Aorta (tissue), 5 donors: ENCODE measurements around the gene SLC6A1. TPM values are rescaled to one million over a fixed set of nuclear protein-coding genes. Genes with fewer than 3 reads are reported as not detected.

Source experiments
- ATAC-seq: fragments of 200-7000 bp; cut with Tn5 transposase; one replicate; pipeline ENCODE4 v1.9.1; 2022; ENCODE audit warnings: moderate library complexity; ENCODE audit not compliant: low FRiP score
- DNase-seq, 2 donors: peaks; one replicate each; pipeline ENCODE4 v3.0.0-alpha.2; 2020
- H3K27ac ChIP-seq, 2 donors: one replicate each; pipeline ENCODE4 v1.5.1; 2013; ENCODE audit warnings: low read length in 2 of 2, mild to moderate bottlenecking in 2 of 2, moderate library complexity in 2 of 2, control low read depth in 1 of 2, inconsistent platforms in 1 of 2, low read depth in 1 of 2
- H3K27me3 ChIP-seq, 2 donors: one replicate each; pipeline ENCODE4 v1.6.1; 2013; ENCODE audit warnings: control low read depth in 1 of 2, low read length in 1 of 2, mild to moderate bottlenecking in 1 of 2, moderate library complexity in 1 of 2; ENCODE audit not compliant: insufficient read depth in 2 of 2, control insufficient read depth in 1 of 2
- H3K36me3 ChIP-seq, 2 donors: one replicate each; pipeline ENCODE4 v1.6.1; 2013; ENCODE audit warnings: control low read depth in 1 of 2, low read length in 1 of 2, mild to moderate bottlenecking in 1 of 2; ENCODE audit not compliant: insufficient read depth in 2 of 2, control insufficient read depth in 1 of 2
- H3K4me1 ChIP-seq, 2 donors: one replicate each; pipeline ENCODE4 v1.6.1; 2013; ENCODE audit warnings: low read length in 2 of 2, control low read depth in 1 of 2, mild to moderate bottlenecking in 1 of 2, moderate library complexity in 1 of 2; ENCODE audit not compliant: insufficient read depth in 2 of 2, control insufficient read depth in 1 of 2
- H3K4me3 ChIP-seq, 2 donors: one replicate each; pipeline ENCODE4 v1.5.1; 2013; ENCODE audit warnings: low read length in 2 of 2, control low read depth in 1 of 2, mild to moderate bottlenecking in 1 of 2
- H3K9me3 ChIP-seq: one replicate; pipeline ENCODE4 v1.6.1; 2013; ENCODE audit warnings: mild to moderate bottlenecking, low read length; ENCODE audit not compliant: control insufficient read depth
- WGBS, 2 donors: extraction: QIAGEN DNeasy Blood & Tissue Kit; methylation state at CpG; one replicate each; pipeline ENCODE4 v1.1.7; 2013; 5-methylcytosine and 5-hydroxymethylcytosine counted together
- intact Hi-C, 2 donors: fragments of 100-400 bp; cut with DNase I; formaldehyde crosslinking; loops; one replicate each; pipeline versions ENCODE4 v1.14.2 to v1.15.0; 2022
- polyA plus RNA-seq, 2 donors: library from polyadenylated mRNA; stranded (reverse); fragments of 200-250 nt; gene quantifications; one replicate each; pipeline ENCODE4 v1.2.3, GENCODE V29; 2013
- total RNA-seq, 2 donors: library from RNA; stranded (reverse); fragmentation: NEBNext Ultra II Directional; extraction: Animal tissue kit (Norgen Biotek cat#: 25700); gene quantifications; one replicate each; pipeline ENCODE4 v1.2.1, GENCODE V29; 2021
- donor health status: healthy with polysubstance abuse.
- donor health status: Bipolar disorder and iron deficiency.
- donor health status: DM: no; HTN: no; CAD: no.
- donor health status: DM: no; HTN: no; CAD: no.
- donor health status: DM: yes; HTN: yes; CAD: no.

The SLC6A1 gene
- total and polyA plus RNA-seq, 4 donors, result 0.50 to 4.9 (median 1.8) TPM

GRCh38 chr3:11078826-11079515 lies 86.4 kb downstream of the SLC6A1 start:
- DNase-seq (no peak), ATAC-seq (no peak)
- Histone ChIP-seq H3K27ac (no peak overlapping the region), H3K9me3 (no peaks in the 10 kb centered on the region), H3K27me3 (no peaks in the 10 kb centered on the region), H3K4me1 (no peaks in the 10 kb centered on the region), H3K4me3 (no peak overlapping the region), H3K36me3 (no peaks in the 10 kb centered on the region)
- intact Hi-C loops, result no loop called here
- WGBS, 2 donors, result 88 to 90% methylated on average over 5 of the region's 5 CpGs

GRCh38 chr3:11080492-11080891 lies 87.9 kb downstream of the SLC6A1 start:
- Histone ChIP-seq H3K27ac (no peak overlapping the region), H3K9me3 (no peaks in the 10 kb centered on the region), H3K4me1 (no peaks in the 10 kb centered on the region), H3K27me3 (no peaks in the 10 kb centered on the region), H3K4me3 (no peak overlapping the region), H3K36me3 (no peaks in the 10 kb centered on the region)
- DNase-seq, result no peak
- no peak for ATAC-seq
- WGBS, 2 donors, result 91 to 93% methylated on average over 5 of the region's 5 CpGs
- intact Hi-C loops, result no loop called here

GRCh38 chr3:11084098-11084497 lies 91.5 kb downstream of the SLC6A1 start:
- intact Hi-C loops, result no loop called here
- WGBS, 2 donors, result 73% methylated on average over 2 of the region's 2 CpGs
- Histone ChIP-seq H3K36me3 (no peaks in the 10 kb centered on the region), H3K9me3 (no peaks in the 10 kb centered on the region), H3K4me3 (no peak overlapping the region), H3K27ac (no peak overlapping the region), H3K27me3 (no peaks in the 10 kb centered on the region), H3K4me1 (no peaks in the 10 kb centered on the region)
- DNase-seq (no peak), ATAC-seq (no peak)

GRCh38 chr3:11084677-11085076 lies 92.1 kb downstream of the SLC6A1 start:
- intact Hi-C loops, result no loop called here
- ATAC-seq (no peak), DNase-seq (no peak)
- no peak overlapping the region for H3K4me3 ChIP-seq
- no peaks in the 10 kb centered on the region for H3K36me3 ChIP-seq
- H3K27me3 ChIP-seq, result no peaks in the 10 kb centered on the region
- no peak overlapping the region for H3K27ac ChIP-seq
- WGBS, 2 donors, result 60 to 93% methylated on average over 7 to 11 of the region's 11 CpGs
- no peaks in the 10 kb centered on the region for H3K4me1 ChIP-seq
- H3K9me3 ChIP-seq, result no peaks in the 10 kb centered on the region

GRCh38 chr3:11085093-11085840 lies 92.7 kb downstream of the SLC6A1 start:
- 68 to 74% methylated on average over 10 of the region's 10 CpGs for WGBS, 2 donors
- Histone ChIP-seq H3K4me3 (no peak overlapping the region), H3K36me3 (no peaks in the 10 kb centered on the region), H3K9me3 (no peaks in the 10 kb centered on the region), H3K27ac (no peak overlapping the region), H3K4me1 (no peaks in the 10 kb centered on the region), H3K27me3 (no peaks in the 10 kb centered on the region)
- ATAC-seq (no peak), DNase-seq (no peak)
- intact Hi-C loops, result no loop called here

- Histone ChIP-seq H3K27ac (no peak overlapping the region), H3K4me1 (no peaks in the 10 kb centered on the region), H3K4me3 (no peak overlapping the region), H3K9me3 (no peaks in the 10 kb centered on the region), H3K27me3 (no peaks in the 10 kb centered on the region), H3K36me3 (no peaks in the 10 kb centered on the region)
- DNase-seq (no peak), ATAC-seq (no peak)
- 88% methylated on average over 5 of the region's 5 CpGs for WGBS, 2 donors
- intact Hi-C loops, result no loop called here
These were observed 94.3 kb downstream of the SLC6A1 start for GRCh38 chr3:11086856-11087255.

GRCh38 chr3:11088066-11088465 lies 95.5 kb downstream of the SLC6A1 start:
- Histone ChIP-seq H3K4me3 (no peak overlapping the region), H3K27me3 (no peaks in the 10 kb centered on the region), H3K27ac (no peak overlapping the region), H3K9me3 (no peaks in the 10 kb centered on the region), H3K36me3 (no peaks in the 10 kb centered on the region), H3K4me1 (no peaks in the 10 kb centered on the region)
- 88 to 89% methylated on average over 4 of the region's 4 CpGs for WGBS, 2 donors
- intact Hi-C loops, result no loop called here
- DNase-seq (no peak), ATAC-seq (no peak)

- Histone ChIP-seq H3K4me3 (no peak overlapping the region), H3K27me3 (no peaks in the 10 kb centered on the region), H3K27ac (no peak overlapping the region), H3K4me1 (no peaks in the 10 kb centered on the region), H3K36me3 (no peaks in the 10 kb centered on the region), H3K9me3 (no peaks in the 10 kb centered on the region)
- intact Hi-C loops, result no loop called here
- WGBS, 2 donors, result 60 to 63% methylated on average over 4 of the region's 4 CpGs
- no peak for DNase-seq
- no peak for ATAC-seq
These were observed 96.3 kb downstream of the SLC6A1 start for GRCh38 chr3:11088831-11089230.
